GM19372 (cell line): Measurements from ENCODE around the gene CCT3.

Experiments
- ATAC-seq: cut with Tn5 transposase; IDR thresholded peaks from one replicate; pipeline ENCODE4 v1.9.1; 2021; ENCODE audit warnings: mild to moderate bottlenecking, low read depth, moderate library complexity; ENCODE audit not compliant: unreplicated experiment

Gene CCT3

DNA sequence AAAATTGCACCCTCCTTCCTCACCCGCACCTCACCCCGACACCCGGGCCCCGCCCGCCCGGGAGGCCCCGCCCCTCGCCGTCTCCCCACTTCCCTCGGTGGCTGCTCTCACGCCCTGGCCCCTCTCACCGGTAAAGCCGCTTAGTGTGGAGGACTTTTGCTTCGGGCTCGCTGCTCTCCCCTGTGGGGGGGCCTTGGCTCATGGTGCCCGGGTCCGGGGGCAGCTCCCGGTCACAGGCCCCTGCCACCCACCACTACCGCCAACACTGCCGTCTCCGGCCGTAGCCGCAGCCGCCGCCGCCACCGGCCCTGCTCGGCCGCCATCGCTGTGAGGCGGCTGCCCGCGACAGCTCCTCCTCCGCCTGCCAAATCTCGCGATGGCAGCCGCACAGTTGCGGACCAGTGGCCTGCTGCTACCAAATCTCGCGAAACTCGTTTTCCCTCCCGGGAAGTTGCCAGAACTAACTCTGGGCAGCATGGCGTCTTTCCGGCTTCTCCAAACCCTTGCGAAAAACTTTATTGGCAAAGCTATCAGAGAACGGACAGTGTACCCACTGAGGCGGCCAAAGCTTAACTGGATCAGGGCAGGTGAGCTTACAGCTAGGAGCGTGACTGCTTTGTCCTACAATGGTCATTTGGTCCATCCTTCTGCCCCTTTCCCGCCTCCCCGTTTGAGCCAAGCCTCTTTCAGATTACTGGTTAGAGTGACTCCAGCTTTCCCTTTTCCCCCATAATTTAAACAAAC, 55.4 kb downstream of the CCT3 start, which contains the start of gene SMG5:
TSS of gene SMG5 (minus strand) at position 347 of the 744 bp plus-strand sequence. CDS start at position 202, 145 bp downstream.
- ATAC-seq = peak; percentile 86

DNA sequence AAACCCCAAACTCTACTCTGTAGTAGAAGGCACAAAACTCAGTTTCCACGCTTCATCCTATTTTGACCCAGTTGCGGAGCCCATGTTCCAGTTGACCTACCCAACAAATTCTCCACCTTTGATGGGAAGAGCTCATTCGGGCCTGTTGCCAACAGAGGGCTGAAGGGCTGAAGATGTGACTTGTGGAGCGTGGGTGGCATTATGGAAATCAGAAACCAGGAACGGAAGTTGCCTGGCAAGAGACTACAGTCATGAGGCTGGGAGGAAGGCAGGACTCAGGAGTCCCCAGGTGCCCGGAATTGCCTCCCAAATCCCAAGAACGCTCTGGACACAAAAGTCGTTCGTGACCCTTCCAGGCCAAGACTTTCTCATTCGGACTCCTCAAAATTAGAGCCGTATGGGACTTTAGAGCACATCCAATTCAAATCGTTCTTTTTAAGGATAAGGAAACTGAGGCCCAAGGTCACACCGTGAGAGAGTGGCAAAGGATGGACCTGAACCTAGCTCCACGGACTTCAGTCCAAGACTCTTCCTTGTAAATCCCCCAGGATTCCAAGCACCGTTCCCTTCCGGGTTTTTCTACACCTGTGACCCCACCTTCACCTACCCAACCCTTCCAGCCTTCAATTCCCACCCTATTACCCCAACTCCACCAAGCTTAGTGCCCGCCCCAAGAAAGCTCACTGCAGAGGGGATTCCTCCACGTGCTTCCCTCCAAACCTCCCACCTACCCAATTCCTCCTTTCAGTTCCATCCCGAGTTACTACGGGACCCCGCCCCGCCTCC, 56.2 kb downstream of the CCT3 start:
- no peak for ATAC-seq

DNA sequence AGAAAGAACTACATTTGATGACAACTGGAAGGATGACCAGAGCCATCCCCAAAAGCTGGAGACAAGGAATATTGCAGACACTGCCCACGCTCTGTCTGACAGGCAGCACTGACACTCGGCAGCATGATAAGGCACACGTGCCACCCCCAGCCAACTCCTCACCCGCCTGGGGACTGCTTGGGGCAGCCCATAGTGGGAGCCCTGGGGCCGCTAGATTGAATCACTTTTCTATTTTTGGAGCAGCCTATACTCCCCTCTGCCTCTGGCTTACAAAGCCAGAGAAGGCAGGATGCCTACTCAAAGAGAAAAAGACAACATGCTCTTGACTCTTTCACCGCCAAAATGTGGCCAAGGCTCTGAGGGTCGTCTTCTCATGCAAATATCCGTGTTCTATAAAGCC, 56.8 kb downstream of the CCT3 start:
- ATAC-seq = no peak

DNA sequence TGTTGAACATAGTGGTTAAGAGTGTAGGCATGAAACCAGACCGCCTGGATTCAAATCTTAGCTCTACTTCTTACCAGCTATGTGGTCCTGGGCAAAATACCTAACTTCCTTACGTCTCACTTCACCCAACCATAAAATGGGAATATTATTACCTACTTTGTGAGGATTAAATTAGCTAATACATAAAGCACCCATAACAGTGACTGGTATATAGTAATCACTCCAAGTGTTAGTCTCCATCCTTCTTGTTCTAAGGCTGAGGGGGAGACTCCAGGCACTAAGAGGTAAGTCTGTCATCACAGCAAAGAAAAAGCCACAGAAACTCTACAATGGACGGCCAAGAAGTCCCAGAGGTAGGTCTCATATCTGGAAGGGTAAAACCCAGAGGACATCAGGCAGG, 58.3 kb downstream of the CCT3 start:
- no peak for ATAC-seq

DNA sequence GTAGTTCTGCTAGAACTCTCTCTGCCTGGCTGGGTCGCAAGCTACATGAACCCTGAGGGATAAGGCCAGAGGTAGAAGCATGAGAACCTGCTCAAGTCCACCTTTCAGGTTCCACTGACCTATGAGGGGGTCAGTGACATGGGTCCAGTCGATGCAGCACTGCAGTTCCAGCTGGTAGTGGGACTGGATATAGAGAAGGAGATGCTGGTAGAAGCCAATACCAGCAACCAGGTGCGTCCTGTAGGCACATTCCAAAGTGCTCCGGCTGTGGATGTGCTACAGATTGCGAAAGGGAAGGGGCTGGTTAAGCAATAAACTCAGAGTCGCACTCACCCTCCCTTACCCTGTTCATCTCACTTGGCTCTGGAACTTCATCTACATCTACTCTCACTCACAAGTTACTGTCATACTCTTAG, 61.1 kb downstream of the CCT3 start:
- ATAC-seq = no peak

- no peak for ATAC-seq
These were observed 61.6 kb downstream of the CCT3 start for GRCh38 chr1:156276532-156276931.

GRCh38 chr1:156270314-156270713, 67.8 kb downstream of the CCT3 start:
- ATAC-seq = no peak

- ATAC-seq = no peak
These were observed 69.8 kb downstream of the CCT3 start for GRCh38 chr1:156268336-156268735.

- no peak for ATAC-seq
These were observed 72.0 kb downstream of the CCT3 start for GRCh38 chr1:156266051-156266450.

GRCh38 chr1:156263288-156263655, 74.8 kb downstream of the CCT3 start:
- ATAC-seq = no peak

GRCh38 chr1:156262461-156263287, 75.4 kb downstream of the CCT3 start:
- no peak for ATAC-seq

DNA sequence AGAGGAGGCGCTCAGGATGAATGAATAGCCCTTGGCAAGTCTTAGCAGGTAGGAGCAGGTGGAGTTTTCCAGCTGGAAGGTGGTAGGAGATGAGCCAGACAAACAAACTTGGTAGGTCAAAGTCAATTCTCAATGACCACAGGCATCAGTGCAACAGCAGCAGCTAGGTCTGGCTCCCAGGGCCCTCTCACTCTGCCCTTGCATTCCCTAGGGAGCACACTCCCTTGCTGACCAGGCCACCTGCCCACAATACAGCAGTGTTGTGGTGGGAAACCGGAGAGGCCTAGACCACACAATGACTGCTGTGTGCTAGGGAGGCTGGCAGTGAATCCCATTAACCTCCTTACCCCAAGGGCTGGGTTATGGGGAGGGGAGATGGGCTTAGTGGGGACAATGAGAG, 77.2 kb downstream of the CCT3 start:
- no peak for ATAC-seq

DNA sequence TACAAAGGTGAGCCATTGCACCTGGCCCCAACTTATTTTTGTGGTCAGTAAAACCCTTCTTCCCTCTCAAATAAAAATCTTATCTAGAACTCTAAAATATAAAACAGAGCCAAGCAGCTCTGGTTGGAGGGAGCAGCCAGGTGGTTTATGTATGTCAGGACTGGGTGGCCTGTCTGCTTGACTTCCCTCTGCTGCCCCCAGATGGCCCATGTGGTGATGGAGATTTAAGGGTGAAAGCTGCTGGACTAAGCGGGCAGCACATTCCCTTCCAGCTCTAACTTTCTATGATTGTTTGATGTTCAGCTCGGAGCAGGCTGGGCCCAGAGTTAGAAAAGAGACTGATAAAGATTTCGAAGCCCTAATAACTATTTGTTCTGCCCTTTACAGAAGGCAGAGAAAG, 78.3 kb downstream of the CCT3 start:
- no peak for ATAC-seq
